GDM1 (cell line): Measurements from ENCODE around the gene SMAD9.

Experiments used
- DNase-seq: peaks from one replicate; lab custom pipeline; 2025; lab: John Stamatoyannopoulos, UW

The SMAD9 gene

GRCh38 chr13:36817996-36818803 is 101.8 kb downstream of the SMAD9 start:
- no peak for DNase-seq

GRCh38 chr13:36815062-36815461 is 105.0 kb downstream of the SMAD9 start:
- DNase-seq = no peak

GRCh38 chr13:36814465-36814864 is 105.6 kb downstream of the SMAD9 start:
- no peak for DNase-seq

GRCh38 chr13:36813225-36813624 is 106.8 kb downstream of the SMAD9 start:
- no peak for DNase-seq

GRCh38 chr13:36807616-36808015 is 112.4 kb downstream of the SMAD9 start:
- no peak for DNase-seq

DNA sequence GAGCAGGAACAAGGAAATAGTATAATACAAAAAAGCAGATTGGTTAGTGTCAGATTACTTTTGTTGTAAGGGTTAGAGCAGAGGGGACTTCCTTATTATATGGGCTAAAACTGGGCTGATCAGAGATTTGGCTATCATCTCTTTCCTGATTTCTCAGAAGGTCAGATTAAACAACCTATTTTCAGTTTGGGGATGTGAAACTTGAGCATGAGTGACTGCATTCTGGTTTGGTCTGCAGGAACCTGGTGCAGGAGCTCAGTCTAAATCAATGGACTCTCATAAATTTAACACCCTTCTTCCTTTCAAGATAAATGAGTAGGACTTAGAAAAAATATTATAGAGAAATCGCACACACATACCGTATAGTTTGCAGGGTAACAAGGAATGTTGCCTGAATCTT is 113.9 kb downstream of the SMAD9 start:
- DNase-seq = no peak

- DNase-seq = no peak
Measured at GRCh38 chr13:36804588-36804987, 115.5 kb downstream of the SMAD9 start.

- no peak for DNase-seq
Measured at GRCh38 chr13:36801035-36801434, 119.0 kb downstream of the SMAD9 start.

GRCh38 chr13:36796052-36796451 is 124.0 kb downstream of the SMAD9 start:
- DNase-seq = no peak

GRCh38 chr13:36795463-36795862 is 124.6 kb downstream of the SMAD9 start:
- no peak for DNase-seq
